Neural cell (in vitro differentiated cells): Measurements from ENCODE around the gene LAG3.

Experiments used
- EZH2 ChIP-seq: fragments of 200-600, 300-800 bp; shearing (Covaris generic), sonication (generic); IDR thresholded peaks from 2 replicates; pipeline ENCODE4 v1.6.1; 2014; ENCODE audit warnings: antibody characterized with exemption, low read length, borderline replicate concordance, mild to moderate bottlenecking; ENCODE audit not compliant: insufficient read depth, poor library complexity, severe bottlenecking
- POLR2AphosphoS5 ChIP-seq: IDR thresholded peaks from 2 replicates; pipeline ENCODE4 v1.6.1; 2012
- TF ChIP-seq, protein P1 (sequence below): fragments of 450-650 bp; IDR thresholded peaks from 2 replicates; pipeline ENCODE4 v1.5.1; 2014; ENCODE audit warnings: antibody characterized with exemption, mild to moderate bottlenecking, moderate library complexity; ENCODE audit not compliant: poor library complexity, severe bottlenecking

DNA sequence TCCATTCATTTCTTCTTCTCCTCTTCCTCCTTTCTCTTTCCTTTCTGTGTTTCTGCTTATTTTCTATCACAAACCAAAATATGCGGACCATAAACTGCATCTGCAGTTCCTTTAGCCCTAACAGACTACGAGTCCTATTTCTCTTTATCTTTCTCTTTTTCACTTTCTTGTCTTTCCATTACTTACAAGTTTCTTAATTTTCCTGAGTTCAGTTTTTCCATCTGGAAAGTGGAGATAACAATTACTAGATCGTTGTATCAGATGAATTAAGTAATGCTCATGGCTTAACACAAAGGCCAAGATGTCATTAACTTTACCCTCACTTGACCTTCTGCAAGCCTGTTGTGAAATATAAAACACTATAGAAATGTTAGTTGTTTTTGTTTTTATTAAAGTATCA is 49.5 kb upstream of the LAG3 start:
- TF ChIP-seq, protein P1, sequence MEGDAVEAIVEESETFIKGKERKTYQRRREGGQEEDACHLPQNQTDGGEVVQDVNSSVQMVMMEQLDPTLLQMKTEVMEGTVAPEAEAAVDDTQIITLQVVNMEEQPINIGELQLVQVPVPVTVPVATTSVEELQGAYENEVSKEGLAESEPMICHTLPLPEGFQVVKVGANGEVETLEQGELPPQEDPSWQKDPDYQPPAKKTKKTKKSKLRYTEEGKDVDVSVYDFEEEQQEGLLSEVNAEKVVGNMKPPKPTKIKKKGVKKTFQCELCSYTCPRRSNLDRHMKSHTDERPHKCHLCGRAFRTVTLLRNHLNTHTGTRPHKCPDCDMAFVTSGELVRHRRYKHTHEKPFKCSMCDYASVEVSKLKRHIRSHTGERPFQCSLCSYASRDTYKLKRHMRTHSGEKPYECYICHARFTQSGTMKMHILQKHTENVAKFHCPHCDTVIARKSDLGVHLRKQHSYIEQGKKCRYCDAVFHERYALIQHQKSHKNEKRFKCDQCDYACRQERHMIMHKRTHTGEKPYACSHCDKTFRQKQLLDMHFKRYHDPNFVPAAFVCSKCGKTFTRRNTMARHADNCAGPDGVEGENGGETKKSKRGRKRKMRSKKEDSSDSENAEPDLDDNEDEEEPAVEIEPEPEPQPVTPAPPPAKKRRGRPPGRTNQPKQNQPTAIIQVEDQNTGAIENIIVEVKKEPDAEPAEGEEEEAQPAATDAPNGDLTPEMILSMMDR, result no peak
- TF ChIP-seq EZH2, result no peak
- TF ChIP-seq POLR2AphosphoS5, result no peak
